SH-SY5Y (cell line): ENCODE measurements around the gene COPB2.

Experiments used
- GATA2 ChIP-seq: IDR thresholded peaks from 2 replicates; pipeline ENCODE4 v1.6.1; 2011; ENCODE audit warnings: mild to moderate bottlenecking, low read depth, low read length
- GATA3 ChIP-seq: IDR thresholded peaks from 2 replicates; pipeline ENCODE4 v1.6.1; 2011; ENCODE audit warnings: low read depth, mild to moderate bottlenecking, low read length, moderate library complexity

DNA sequence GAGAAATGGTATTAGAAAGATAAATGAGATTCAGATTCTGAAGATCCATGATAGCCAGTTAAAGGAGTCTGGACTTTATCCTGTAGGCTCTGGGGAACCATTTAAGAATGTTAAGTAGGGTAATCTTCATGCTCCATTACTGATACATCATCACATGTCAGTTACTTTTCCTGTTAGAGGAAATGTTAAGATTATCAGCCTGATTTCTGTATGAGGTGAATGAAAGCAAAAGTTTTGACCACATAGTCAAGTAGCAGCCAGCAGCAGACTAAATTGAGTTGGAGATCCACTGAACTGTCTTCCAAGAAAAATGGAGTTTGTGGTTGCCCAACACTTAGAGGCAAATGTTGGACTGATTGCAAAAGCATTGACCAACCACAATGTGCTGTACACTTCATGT is 4.7 kb upstream of the COPB2 start:
- TF ChIP-seq GATA2 (no peak), GATA3 (no peak)
